Left lung (tissue), 10 donors: ENCODE results near the gene KCNB1. TPM values are rescaled to one million over a fixed set of nuclear protein-coding genes. Genes with fewer than 3 reads are reported as not detected.
A peak's percentile ranks its signal among the peaks of the same experiment; 100 is the strongest.

Experiments used
- ATAC-seq: fragments of 200-7000 bp; cut with Tn5 transposase; one replicate; pipeline ENCODE4 v1.9.1; 2020; ENCODE audit warnings: moderate library complexity
- DNase-seq, 4 donors: peaks; one replicate each; pipeline ENCODE4 v3.0.0-alpha.2; 2013 to 2020
- H3K27ac ChIP-seq, 2 donors: fragments of 200-600 bp; sonication (generic) in 1 of 2; one replicate each; pipeline versions ENCODE4 v1.5.0 to v1.8.0; 2020 to 2021
- H3K27me3 ChIP-seq, 2 donors: fragments of 200-600 bp; sonication (generic) in 1 of 2; one replicate each; pipeline versions ENCODE4 v1.5.0 to v1.8.0; 2020 to 2021
- H3K36me3 ChIP-seq, 2 donors: fragments of 200-600 bp; sonication (generic) in 1 of 2; one replicate each; pipeline versions ENCODE4 v1.5.0 to v1.8.0; 2020 to 2021
- H3K4me1 ChIP-seq, 2 donors: fragments of 200-600 bp; one replicate each; pipeline ENCODE4 v1.8.0; 2021
- H3K4me3 ChIP-seq, 2 donors: fragments of 200-600 bp; sonication (generic) in 1 of 2; one replicate each; pipeline versions ENCODE4 v1.5.0 to v1.8.0; 2020 to 2021; ENCODE audit warnings: mild to moderate bottlenecking in 1 of 2
- H3K9me3 ChIP-seq, 2 donors: fragments of 200-600 bp; sonication (generic) in 1 of 2; one replicate each; pipeline versions ENCODE4 v1.5.0 to v1.8.0; 2020 to 2021
- CTCF ChIP-seq, 2 donors: fragments of 200-600 bp; sonication (generic) in 1 of 2; IDR thresholded peaks; one replicate each; pipeline versions ENCODE4 v1.5.0 to v1.8.0; 2021; ENCODE audit warnings: antibody characterized with exemption in 2 of 2
- intact Hi-C, 2 donors: fragments of 100-400 bp; cut with DNase I; formaldehyde crosslinking; loops; one replicate each; pipeline versions ENCODE4 v1.11.2 to v1.14.2; 2022
- polyA plus RNA-seq, 6 donors: library from polyadenylated mRNA; unstranded; fragments of 120-200 nt; gene quantifications; one replicate each; pipeline ENCODE4 v1.2.1, GENCODE V29; 2013; ENCODE audit not compliant: insufficient read length in 6 of 6
- total RNA-seq, 2 donors: library from RNA; stranded (reverse); fragmentation: NEBNext Ultra II Directional; extraction: Animal tissue kit (Norgen Biotek cat#: 25700); gene quantifications; one replicate each; pipeline ENCODE4 v1.2.1, GENCODE V29; 2021
- donor health status: DM: no; HTN: yes; CAD: no.
- donor health status: DM: no; HTN: no; CAD: no.

Gene KCNB1
- total and polyA plus RNA-seq, 8 donors: 0.26 to 1.2 (median 0.44) TPM

- DNase-seq (no peak), ATAC-seq (no peak)
- Histone ChIP-seq H3K36me3 (no peaks in the 10 kb centered on the region), H3K27me3 (peaks cover 0 to 26% of the 10 kb centered on the region in 2 donors), H3K27ac (no peak overlapping the region), H3K4me3 (no peak overlapping the region), H3K4me1 (no peaks in the 10 kb centered on the region), H3K9me3 (no peaks in the 10 kb centered on the region)
- TF ChIP-seq CTCF (IDR thresholded peaks at IDR 0.05): no peak
- intact Hi-C loops: no loop called here
Observed at GRCh38 chr20:49452011-49452482, 30.4 kb downstream of the KCNB1 start.

DNA sequence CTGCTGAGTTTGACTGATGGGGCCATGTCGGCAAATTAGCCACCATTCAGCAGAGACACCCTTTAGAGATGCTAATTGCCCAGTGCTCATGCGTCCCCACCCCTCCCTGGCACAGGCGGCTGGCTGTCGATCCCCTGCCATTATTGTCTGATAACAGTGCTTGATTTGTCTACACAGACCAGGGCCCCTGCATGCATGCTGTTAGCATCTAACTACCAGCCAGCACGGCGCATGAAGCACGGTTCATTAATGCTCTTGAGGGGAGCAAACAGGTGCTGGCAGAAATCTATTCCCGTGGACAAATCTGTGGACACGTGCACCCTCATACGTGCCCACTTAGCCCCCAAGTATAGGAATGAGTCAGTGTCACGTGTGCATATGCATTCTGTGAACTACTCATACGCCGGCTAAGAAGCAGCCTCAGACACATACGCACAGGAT lies 32.2 kb downstream of the KCNB1 start:
- H3K27ac ChIP-seq: no peak overlapping the region
- H3K36me3 ChIP-seq: no peaks in the 10 kb centered on the region
- intact Hi-C loops: no loop called here
- TF ChIP-seq CTCF (IDR thresholded peaks at IDR 0.05): no peak
- DNase-seq (no peak), ATAC-seq (no peak)
- no peak overlapping the region for H3K4me3 ChIP-seq
- H3K9me3 ChIP-seq: no peaks in the 10 kb centered on the region
- H3K4me1 ChIP-seq: no peaks in the 10 kb centered on the region
- peaks cover 0 to 19% of the 10 kb centered on the region in 2 donors for H3K27me3 ChIP-seq

GRCh38 chr20:49448917-49449316 lies 33.6 kb downstream of the KCNB1 start:
- Histone ChIP-seq H3K4me3 (no peak overlapping the region), H3K27me3 (peaks cover 0 to 29% of the 10 kb centered on the region in 2 donors), H3K4me1 (no peaks in the 10 kb centered on the region), H3K36me3 (no peaks in the 10 kb centered on the region), H3K9me3 (no peaks in the 10 kb centered on the region), H3K27ac (no peak overlapping the region)
- ATAC-seq (no peak), DNase-seq (no peak)
- no peak for TF ChIP-seq CTCF (IDR thresholded peaks at IDR 0.05)
- intact Hi-C loops: no loop called here

DNA sequence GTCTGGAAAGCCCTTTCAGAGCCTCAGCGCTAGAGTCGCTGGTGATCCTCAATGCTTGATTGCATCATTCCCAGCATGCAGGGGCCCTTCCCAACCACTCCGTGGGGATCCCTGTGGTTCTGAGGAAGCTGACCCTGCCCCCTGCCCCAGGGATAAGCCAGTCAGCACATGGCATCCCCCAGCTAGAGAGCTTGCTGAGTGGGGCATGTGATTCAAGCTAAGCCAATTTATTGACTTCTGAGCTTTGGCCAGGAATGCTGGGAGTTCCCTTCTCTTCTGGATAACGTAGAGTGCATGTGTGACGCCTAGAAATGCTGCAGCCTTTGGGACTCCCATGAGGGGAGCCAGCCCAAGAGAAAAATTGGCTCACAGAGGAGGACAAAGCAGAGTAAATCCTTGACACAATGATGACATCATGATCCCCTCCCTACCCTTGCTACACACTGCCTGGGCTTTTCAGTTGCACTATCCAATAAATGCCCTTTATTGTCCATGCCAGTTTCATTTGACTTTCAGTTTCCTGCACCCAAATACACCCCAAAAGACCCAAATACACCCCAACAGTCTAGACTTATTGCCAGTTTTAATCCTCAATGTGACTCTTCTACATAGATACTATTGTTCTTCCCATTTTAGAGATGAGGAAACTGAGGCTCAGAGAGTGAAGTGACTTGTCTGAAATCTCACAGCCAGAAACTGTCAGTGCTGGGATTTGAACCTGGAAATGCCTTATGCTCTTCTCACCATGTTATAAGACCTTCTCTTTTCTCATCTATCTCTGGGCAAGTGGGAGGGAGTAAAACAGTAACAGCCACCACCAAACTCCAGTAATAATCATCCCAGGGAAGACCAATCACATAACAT lies 34.3 kb downstream of the KCNB1 start:
- peaks cover 0 to 35% of the 10 kb centered on the region in 2 donors for H3K27me3 ChIP-seq
- DNase-seq: peak in 1 of 4 donors; percentile 24
- no peak overlapping the region for H3K27ac ChIP-seq
- no peak overlapping the region for H3K4me3 ChIP-seq
- H3K4me1 ChIP-seq: no peaks in the 10 kb centered on the region
- ATAC-seq: no peak
- intact Hi-C loops: no loop called here
- TF ChIP-seq CTCF (IDR thresholded peaks at IDR 0.05): no peak
- H3K36me3 ChIP-seq: no peaks in the 10 kb centered on the region
- no peaks in the 10 kb centered on the region for H3K9me3 ChIP-seq

- H3K4me3 ChIP-seq: no peak overlapping the region
- ATAC-seq: no peak
- intact Hi-C loops: no loop called here
- no peaks in the 10 kb centered on the region for H3K36me3 ChIP-seq
- DNase-seq: no peak
- no peaks in the 10 kb centered on the region for H3K4me1 ChIP-seq
- H3K9me3 ChIP-seq: no peaks in the 10 kb centered on the region
- H3K27me3 ChIP-seq: peaks cover 0 to 34% of the 10 kb centered on the region in 2 donors
- TF ChIP-seq CTCF (IDR thresholded peaks at IDR 0.05): no peak
- H3K27ac ChIP-seq: no peak overlapping the region
Observed at GRCh38 chr20:49447364-49447763, 35.1 kb downstream of the KCNB1 start.
